ENCODE measurements around the gene C1QL1. TPM values are rescaled to one million over a fixed set of nuclear protein-coding genes. Genes with fewer than 3 reads are reported as not detected.

The C1QL1 gene
- total and polyA plus RNA-seq, 2 experiments from 2014 or later, result 12.8 to 54.9 TPM

- H3K9me3 ChIP-seq (ENCODE audit: low read depth), result no peaks in the 10 kb centered on the region
- H3K4me3 ChIP-seq, result no peak overlapping the region
- H3K27me3 ChIP-seq, result peaks cover 16% of the 10 kb centered on the region
- H3K9me2 ChIP-seq (replicated peaks; ENCODE audit: insufficient read depth), result no peaks in the 10 kb centered on the region
- no peaks in the 10 kb centered on the region for H3K79me2 ChIP-seq
- no peak for TF ChIP-seq CTCF (IDR thresholded peaks at IDR 0.05; ENCODE audit: poor library complexity)
- TF ChIP-seq EZH2 (IDR thresholded peaks at IDR 0.05; ENCODE audit: borderline replicate concordance), result no peak
- TF ChIP-seq EZH2phosphoT487 (IDR thresholded peaks at IDR 0.05; ENCODE audit: low read depth, severe bottlenecking, unreplicated experiment), result no peak
- peaks cover 44% of the 10 kb centered on the region for H3K4me1 ChIP-seq (ENCODE audit: insufficient read depth)
- WGBS (ENCODE audit: low lambda C conversion rate, missing lambda C conversion rate), result 50% methylated on average over 12 of the region's 12 CpGs
- no peaks in the 10 kb centered on the region for H4K20me1 ChIP-seq (ENCODE audit: insufficient read depth, poor library complexity, severe bottlenecking)
- H3K36me3 ChIP-seq (replicated peaks; ENCODE audit: insufficient read depth, low read depth), result no peaks in the 10 kb centered on the region
- peak overlapping the region; percentile 53 for H3K4me2 ChIP-seq
- peak; percentile 45 for DNase-seq (ENCODE audit: low spot score)
- H3K27ac ChIP-seq, result peak overlapping the region; percentile 54
- H2AFZ ChIP-seq, result no peak overlapping the region
Measured at GRCh38 chr17:44981221-44981968, 13.3 kb upstream of the C1QL1 start.

- TF ChIP-seq EZH2 (IDR thresholded peaks at IDR 0.05; ENCODE audit: borderline replicate concordance), result no peak
- TF ChIP-seq CTCF (IDR thresholded peaks at IDR 0.05; ENCODE audit: poor library complexity), result no peak
- TF ChIP-seq EZH2phosphoT487 (IDR thresholded peaks at IDR 0.05; ENCODE audit: low read depth, severe bottlenecking, unreplicated experiment), result no peak
- H3K9me3 ChIP-seq (ENCODE audit: low read depth), result no peaks in the 10 kb centered on the region
- H3K4me1 ChIP-seq (ENCODE audit: insufficient read depth), result peaks cover 44% of the 10 kb centered on the region
- H3K4me3 ChIP-seq, result no peak overlapping the region
- no peaks in the 10 kb centered on the region for H3K79me2 ChIP-seq
- no peak overlapping the region for H2AFZ ChIP-seq
- H3K36me3 ChIP-seq (replicated peaks; ENCODE audit: insufficient read depth, low read depth), result no peaks in the 10 kb centered on the region
- peaks cover 22% of the 10 kb centered on the region for H3K27me3 ChIP-seq
- H3K4me2 ChIP-seq, result peak overlapping the region; percentile 31
- peak; percentile 63 for DNase-seq (ENCODE audit: low spot score)
- WGBS (ENCODE audit: low lambda C conversion rate, missing lambda C conversion rate), result 27% methylated on average over 9 of the region's 9 CpGs
- H3K9me2 ChIP-seq (replicated peaks; ENCODE audit: insufficient read depth), result no peaks in the 10 kb centered on the region
- no peaks in the 10 kb centered on the region for H4K20me1 ChIP-seq (ENCODE audit: insufficient read depth, poor library complexity, severe bottlenecking)
- peak overlapping the region; percentile 54 for H3K27ac ChIP-seq
Measured at GRCh38 chr17:44979426-44979995, 11.4 kb upstream of the C1QL1 start.

GRCh38 chr17:44978807-44979206 is 10.7 kb upstream of the C1QL1 start:
- Histone ChIP-seq H3K4me2 (no peak overlapping the region), H4K20me1 (ENCODE audit: insufficient read depth, poor library complexity, severe bottlenecking) (no peaks in the 10 kb centered on the region), H2AFZ (no peak overlapping the region), H3K9me2 (replicated peaks; ENCODE audit: insufficient read depth) (no peaks in the 10 kb centered on the region), H3K4me1 (ENCODE audit: insufficient read depth) (peaks cover 44% of the 10 kb centered on the region), H3K9me3 (ENCODE audit: low read depth) (no peaks in the 10 kb centered on the region), H3K4me3 (no peak overlapping the region), H3K36me3 (replicated peaks; ENCODE audit: insufficient read depth, low read depth) (no peaks in the 10 kb centered on the region), H3K79me2 (no peaks in the 10 kb centered on the region), H3K27ac (peak overlapping the region; percentile 54), H3K27me3 (peaks cover 26% of the 10 kb centered on the region)
- no peak for DNase-seq (ENCODE audit: low spot score)
- WGBS (ENCODE audit: low lambda C conversion rate, missing lambda C conversion rate), result 97% methylated on average over 5 of the region's 5 CpGs
- TF ChIP-seq CTCF (IDR thresholded peaks at IDR 0.05; ENCODE audit: poor library complexity), result no peak
- TF ChIP-seq EZH2phosphoT487 (IDR thresholded peaks at IDR 0.05; ENCODE audit: low read depth, severe bottlenecking, unreplicated experiment), result no peak
- no peak for TF ChIP-seq EZH2 (IDR thresholded peaks at IDR 0.05; ENCODE audit: borderline replicate concordance)
